Measurements from ENCODE around the gene OR6C75.
"Not testable (repeated sequence)": the region's sequence is repeated elsewhere in the genome, so short reads cannot be mapped to it uniquely, and the experiment has no call there.

Gene OR6C75

GRCh38 chr12:55396326-55396725 is 33.6 kb downstream of the OR6C75 start:
- H3K36me3 ChIP-seq (ENCODE audit: control insufficient read depth, insufficient read depth, low read length): no peaks in the 10 kb centered on the region
- H3K27ac ChIP-seq (ENCODE audit: low read depth, low read length): no peak overlapping the region
- H3K9me3 ChIP-seq (ENCODE audit: control insufficient read depth, insufficient read depth, low read length): 0 out of 2 replicates have a peak, but pooled peaks cover 2% of the 10 kb centered on the region
- H3K4me3 ChIP-seq (ENCODE audit: low read depth, low read length): no peak overlapping the region
- no peaks in the 10 kb centered on the region for H3K27me3 ChIP-seq (ENCODE audit: control insufficient read depth, insufficient read depth, low read length)
- H3K4me1 ChIP-seq (ENCODE audit: control insufficient read depth, insufficient read depth, low read length): no peaks in the 10 kb centered on the region
- H3K9ac ChIP-seq (ENCODE audit: low read depth, low read length): no peak overlapping the region

- Histone ChIP-seq H3K27me3 (ENCODE audit: control insufficient read depth, insufficient read depth, low read length) (no peaks in the 10 kb centered on the region), H3K27ac (ENCODE audit: low read depth, low read length) (no peak within 1 kb of the TSS), H3K9me3 (ENCODE audit: control insufficient read depth, insufficient read depth, low read length) (no peaks in the 10 kb centered on the region), H3K4me1 (ENCODE audit: control insufficient read depth, insufficient read depth, low read length) (no peaks in the 10 kb centered on the region), H3K9ac (ENCODE audit: low read depth, low read length) (no peak within 1 kb of the TSS), H3K4me3 (ENCODE audit: low read depth, low read length) (no peak within 1 kb of the TSS), H3K36me3 (ENCODE audit: control insufficient read depth, insufficient read depth, low read length) (no peaks in the 10 kb centered on the region)
Observed at GRCh38 chr12:55400229-55400628, 37.5 kb downstream of the OR6C75 start, which contains the start of gene OR6C65. Gene OR6C65, plus strand, starts transcription at chr12:55400529. Its CDS starts 0 bp downstream, at chr12:55400529.

GRCh38 chr12:55407866-55408265 is 45.1 kb downstream of the OR6C75 start:
- H3K27me3 ChIP-seq (ENCODE audit: control insufficient read depth, insufficient read depth, low read length): no peaks in the 10 kb centered on the region
- H3K27ac ChIP-seq (ENCODE audit: low read depth, low read length): no peak overlapping the region
- H3K36me3 ChIP-seq (ENCODE audit: control insufficient read depth, insufficient read depth, low read length): no peaks in the 10 kb centered on the region

GRCh38 chr12:55409133-55409532 is 46.4 kb downstream of the OR6C75 start:
- H3K9me3 ChIP-seq (ENCODE audit: control insufficient read depth, insufficient read depth, low read length); H3K27me3 ChIP-seq (ENCODE audit: control insufficient read depth, insufficient read depth, low read length); H3K4me1 ChIP-seq (ENCODE audit: control insufficient read depth, insufficient read depth, low read length); H3K27ac ChIP-seq (ENCODE audit: low read depth, low read length); H3K9ac ChIP-seq (ENCODE audit: low read depth, low read length); H3K4me3 ChIP-seq (ENCODE audit: low read depth, low read length); H3K36me3 ChIP-seq (ENCODE audit: control insufficient read depth, insufficient read depth, low read length): not testable (repeated sequence)

More at GRCh38 chr12:55407866-55408265, 45.1 kb downstream of the OR6C75 start:
- no peak overlapping the region for H3K9ac ChIP-seq (ENCODE audit: low read depth, low read length)
- H3K4me3 ChIP-seq (ENCODE audit: low read depth, low read length): no peak overlapping the region
- H3K9me3 ChIP-seq (ENCODE audit: control insufficient read depth, insufficient read depth, low read length): no peaks in the 10 kb centered on the region
- no peaks in the 10 kb centered on the region for H3K4me1 ChIP-seq (ENCODE audit: control insufficient read depth, insufficient read depth, low read length)

GRCh38 chr12:55412138-55412537 is 49.4 kb downstream of the OR6C75 start:
- not testable (repeated sequence) for H3K9ac ChIP-seq (ENCODE audit: low read depth, low read length); H3K4me1 ChIP-seq (ENCODE audit: control insufficient read depth, insufficient read depth, low read length); H3K27ac ChIP-seq (ENCODE audit: low read depth, low read length); H3K9me3 ChIP-seq (ENCODE audit: control insufficient read depth, insufficient read depth, low read length); H3K36me3 ChIP-seq (ENCODE audit: control insufficient read depth, insufficient read depth, low read length); H3K27me3 ChIP-seq (ENCODE audit: control insufficient read depth, insufficient read depth, low read length); H3K4me3 ChIP-seq (ENCODE audit: low read depth, low read length)

GRCh38 chr12:55413498-55414388 is 51.0 kb downstream of the OR6C75 start:
- H3K27ac ChIP-seq (ENCODE audit: low read depth, low read length); H3K4me3 ChIP-seq (ENCODE audit: low read depth, low read length); H3K36me3 ChIP-seq (ENCODE audit: control insufficient read depth, insufficient read depth, low read length); H3K9me3 ChIP-seq (ENCODE audit: control insufficient read depth, insufficient read depth, low read length); H3K9ac ChIP-seq (ENCODE audit: low read depth, low read length); H3K4me1 ChIP-seq (ENCODE audit: control insufficient read depth, insufficient read depth, low read length); H3K27me3 ChIP-seq (ENCODE audit: control insufficient read depth, insufficient read depth, low read length): not testable (repeated sequence)

GRCh38 chr12:55414396-55414823 is 51.6 kb downstream of the OR6C75 start:
- not testable (repeated sequence) for H3K4me1 ChIP-seq (ENCODE audit: control insufficient read depth, insufficient read depth, low read length); H3K4me3 ChIP-seq (ENCODE audit: low read depth, low read length); H3K27me3 ChIP-seq (ENCODE audit: control insufficient read depth, insufficient read depth, low read length); H3K27ac ChIP-seq (ENCODE audit: low read depth, low read length); H3K36me3 ChIP-seq (ENCODE audit: control insufficient read depth, insufficient read depth, low read length); H3K9ac ChIP-seq (ENCODE audit: low read depth, low read length); H3K9me3 ChIP-seq (ENCODE audit: control insufficient read depth, insufficient read depth, low read length)

GRCh38 chr12:55414889-55415288 is 52.1 kb downstream of the OR6C75 start:
- H3K36me3 ChIP-seq (ENCODE audit: control insufficient read depth, insufficient read depth, low read length); H3K27me3 ChIP-seq (ENCODE audit: control insufficient read depth, insufficient read depth, low read length); H3K9ac ChIP-seq (ENCODE audit: low read depth, low read length); H3K9me3 ChIP-seq (ENCODE audit: control insufficient read depth, insufficient read depth, low read length); H3K27ac ChIP-seq (ENCODE audit: low read depth, low read length); H3K4me1 ChIP-seq (ENCODE audit: control insufficient read depth, insufficient read depth, low read length): not testable (repeated sequence)
- peak overlapping the region; percentile 54 for H3K4me3 ChIP-seq (ENCODE audit: low read depth, low read length)

- Histone ChIP-seq H3K36me3 (ENCODE audit: control insufficient read depth, insufficient read depth, low read length) (no peaks in the 10 kb centered on the region), H3K27ac (ENCODE audit: low read depth, low read length) (no peak overlapping the region), H3K9ac (ENCODE audit: low read depth, low read length) (no peak overlapping the region), H3K9me3 (ENCODE audit: control insufficient read depth, insufficient read depth, low read length) (no peaks in the 10 kb centered on the region), H3K4me1 (ENCODE audit: control insufficient read depth, insufficient read depth, low read length) (no peaks in the 10 kb centered on the region), H3K27me3 (ENCODE audit: control insufficient read depth, insufficient read depth, low read length) (no peaks in the 10 kb centered on the region), H3K4me3 (ENCODE audit: low read depth, low read length) (no peak overlapping the region)
Observed at GRCh38 chr12:55416961-55417360, 54.2 kb downstream of the OR6C75 start.
